HepG2 (cell line): ENCODE measurements around the gene MNX1. TPM values are rescaled to one million over a fixed set of nuclear protein-coding genes. Genes with fewer than 3 reads are reported as not detected.

Experiments used
- ATAC-seq: fragments of 200-7000 bp; cut with Tn5 transposase; 3 replicates; pipeline ENCODE4 v1.9.1; 2020; ENCODE audit warnings: mild to moderate bottlenecking, moderate library complexity
- BruUV-seq: library from RNA; stranded (reverse); fragments of 400-500 nt; replicated peaks from 2 replicates; lab custom pipeline; 2021; lab: Mats Ljungman, UMichigan
- CTCF ChIA-PET: fragments of 300-600 bp; formaldehyde crosslinking; extraction: SDS; loops from one replicate; lab custom pipeline; 2021; ENCODE audit warnings: low total read pairs, inconsistent platforms, low intra/inter-chr PET ratio; lab: Yijun Ruan, JAX
- POLR2A ChIA-PET: fragments of 350-600 bp; sonication (Branson Sonifier 250); formaldehyde crosslinking; loops from one replicate; lab custom pipeline; 2020; ENCODE audit warnings: antibody characterized with exemption, inconsistent platforms; lab: Yijun Ruan, JAX
- DNase-seq: peaks from one replicate; pipeline ENCODE4 v3.0.0-alpha.2; 2015; ENCODE audit warnings: low spot score
- FAIRE-seq: peaks from 3 replicates; lab custom pipeline; 2011; peaks lifted over from hg19 to GRCh38; lab: Jason Lieb, UNC
- H2AFZ ChIP-seq: one replicate; pipeline ENCODE4 v1.6.1; 2011; ENCODE audit warnings: low read length, inconsistent platforms
- H3K27ac ChIP-seq: fragments of 300-600 bp; 3 replicates; pipeline ENCODE4 v1.8.0; 2011; ENCODE audit warnings: mixed run types, mild to moderate bottlenecking, mixed read lengths, low read length, inconsistent platforms; ENCODE audit not compliant: insufficient read depth; ENCODE audit errors: extremely low read length
- H3K27me3 ChIP-seq, 2 experiments: fragments of 200-600 bp in 1 of 2; 2 replicates in 1 of 2; 3 replicates in 1 of 2; pipeline versions ENCODE4 v1.6.0 to v1.8.0; 2011; ENCODE audit warnings: low read length in 2 of 2, mild to moderate bottlenecking in 2 of 2, moderate library complexity in 2 of 2, inconsistent platforms in 1 of 2; ENCODE audit not compliant: insufficient read depth in 2 of 2, control insufficient read depth in 1 of 2
- H3K36me3 ChIP-seq, 2 experiments: fragments of 200-600 bp in 1 of 2; replicated peaks in 1 of 2; 2 replicates in 1 of 2; 3 replicates in 1 of 2; pipeline versions ENCODE4 v1.5.1 to v1.8.0; 2011; ENCODE audit warnings: low read length in 2 of 2, inconsistent platforms in 1 of 2; ENCODE audit not compliant: insufficient read depth in 2 of 2, control insufficient read depth in 1 of 2
- H3K4me1 ChIP-seq: 2 replicates; pipeline ENCODE4 v1.5.1; 2012; ENCODE audit warnings: low read length, inconsistent platforms; ENCODE audit not compliant: insufficient read depth
- H3K4me2 ChIP-seq: 2 replicates; pipeline ENCODE4 v1.6.0; 2011; ENCODE audit warnings: low read depth, low read length, inconsistent platforms
- H3K4me3 ChIP-seq, 3 experiments: fragments of 200-600 bp in 1 of 3; sonication (generic), shearing (Covaris generic) in 1 of 3; replicated peaks in 1 of 3; 2 replicates each; pipeline ENCODE4 v1.5.1; 2011 to 2016; ENCODE audit warnings: low read length in 3 of 3, inconsistent platforms in 2 of 3, low read depth in 2 of 3, mild to moderate bottlenecking in 2 of 3, control low read depth in 1 of 3, mixed read lengths in 1 of 3; ENCODE audit not compliant: insufficient read depth in 1 of 3
- H3K79me2 ChIP-seq: one replicate; pipeline ENCODE4 v1.6.1; 2011; ENCODE audit warnings: low read length, inconsistent platforms; ENCODE audit not compliant: insufficient read depth
- H3K9ac ChIP-seq: 2 replicates; pipeline ENCODE4 v1.6.0; 2011; ENCODE audit warnings: mild to moderate bottlenecking, low read depth, low read length, inconsistent platforms; ENCODE audit not compliant: insufficient read depth
- H3K9me3 ChIP-seq: 2 replicates; pipeline ENCODE4 v1.5.1; 2012; ENCODE audit warnings: mild to moderate bottlenecking, low read length
- H4K20me1 ChIP-seq: 2 replicates; pipeline ENCODE4 v1.6.0; 2011; ENCODE audit warnings: inconsistent platforms, mild to moderate bottlenecking, low read length, moderate library complexity; ENCODE audit not compliant: insufficient read depth
- DNMT1 ChIP-seq: sonication (generic); formaldehyde crosslinking; IDR thresholded peaks from 2 replicates; pipeline ENCODE4 v1.5.1; 2020; ENCODE audit warnings: mild to moderate bottlenecking, missing genetic modification reagents
- DPF2 ChIP-seq: sonication (generic); formaldehyde crosslinking; IDR thresholded peaks from 2 replicates; pipeline ENCODE4 v1.4.0; 2020; ENCODE audit warnings: mild to moderate bottlenecking, low read depth, missing genetic modification reagents, borderline replicate concordance
- FIP1L1 ChIP-seq: fragments of 200-400 bp; formaldehyde crosslinking; IDR thresholded peaks from 2 replicates; pipeline ENCODE4 v1.6.1; 2018; ENCODE audit warnings: low read depth, mild to moderate bottlenecking, low read length, moderate library complexity, borderline replicate concordance; ENCODE audit not compliant: insufficient read depth
- GMEB2 ChIP-seq: IDR thresholded peaks from 2 replicates; pipeline ENCODE4 v1.6.1; 2016; ENCODE audit warnings: missing biosample characterization, missing genetic modification reagents, low read depth
- KMT2A ChIP-seq: sonication (generic); formaldehyde crosslinking; IDR thresholded peaks from 2 replicates; pipeline ENCODE4 v1.4.0; 2020; ENCODE audit warnings: missing genetic modification reagents
- PRMT3 ChIP-seq: sonication (generic); formaldehyde crosslinking; IDR thresholded peaks from 2 replicates; pipeline ENCODE4 v1.8.1; 2022; ENCODE audit warnings: low read depth, mild to moderate bottlenecking, moderate library complexity, missing genetic modification reagents, borderline replicate concordance
- RXRA ChIP-seq: sonication (generic); formaldehyde crosslinking; IDR thresholded peaks from 2 replicates; pipeline ENCODE4 v1.5.1; 2020; ENCODE audit warnings: missing genetic modification reagents
- SAFB2 ChIP-seq: sonication (generic); formaldehyde crosslinking; IDR thresholded peaks from 2 replicates; pipeline ENCODE4 v1.5.1; 2020; ENCODE audit warnings: missing genetic modification reagents, low read depth, mild to moderate bottlenecking, borderline replicate concordance
- SATB2 ChIP-seq: sonication (generic); formaldehyde crosslinking; IDR thresholded peaks from 2 replicates; pipeline ENCODE4 v1.5.0; 2020; ENCODE audit warnings: missing genetic modification reagents
- ZBTB8A ChIP-seq: sonication (generic); formaldehyde crosslinking; IDR thresholded peaks from 2 replicates; pipeline ENCODE4 v1.4.0; 2020; ENCODE audit warnings: mild to moderate bottlenecking, low read depth, missing genetic modification reagents, borderline replicate concordance
- ZNF687 ChIP-seq: sonication (generic); formaldehyde crosslinking; IDR thresholded peaks from 2 replicates; pipeline ENCODE4 v1.5.1; 2020; ENCODE audit warnings: mild to moderate bottlenecking, missing genetic modification reagents, moderate library complexity
- ZNF737 ChIP-seq: sonication (generic); formaldehyde crosslinking; IDR thresholded peaks from 2 replicates; pipeline ENCODE4 v1.5.0; 2020; ENCODE audit warnings: missing genetic modification reagents, mild to moderate bottlenecking, borderline replicate concordance
- ZNF816 ChIP-seq: sonication (generic); formaldehyde crosslinking; IDR thresholded peaks from 2 replicates; pipeline ENCODE4 v1.8.0; 2022; ENCODE audit warnings: missing genetic modification reagents, mild to moderate bottlenecking, borderline replicate concordance
- ZSCAN22 ChIP-seq: sonication (generic); formaldehyde crosslinking; IDR thresholded peaks from 2 replicates; pipeline ENCODE4 v1.4.0; 2020; ENCODE audit warnings: mild to moderate bottlenecking, missing genetic modification reagents
- WGBS: methylation state at CpG from one replicate; pipeline ENCODE4 v1.1.6; 2017; ENCODE audit warnings: low lambda C conversion rate; 5-methylcytosine and 5-hydroxymethylcytosine counted together
- in situ Hi-C: cut with HindIII; loops from 2 replicates; pipeline ENCODE4 v1.10.0; 2017; ENCODE audit warnings: low pct_unique_long_range_greater_than_20kb; ENCODE audit not compliant: extremely low pct_ligation_motif_present
- intact Hi-C: fragments of 100-400 bp; cut with micrococcal nuclease; formaldehyde crosslinking; loops from one replicate; pipeline ENCODE4 v1.10.0; 2022; ENCODE audit not compliant: unreplicated experiment
- polyA plus RNA-seq, 8 experiments: library from polyadenylated mRNA; depleted of rRNA in 3 of 8; stranded (reverse) in 7 of 8; unstranded in 1 of 8; fragments of >200 nt; fragmentation: Illumina TruSeq in 4 of 8; extraction: Trizol in 4 of 8; gene quantifications; 2 replicates each; pipeline versions ENCODE4 v1.2.1 to v1.2.3, GENCODE V29; 2011 to 2016; ENCODE audit warnings: low read depth in 4 of 8, missing spikeins in 1 of 8, mixed read lengths in 1 of 8; ENCODE audit not compliant: insufficient read depth in 1 of 8
- total RNA-seq, 5 experiments: library from RNA; depleted of rRNA; stranded (reverse); fragments of >200 nt; fragmentation: Illumina TruSeq; extraction: Trizol; gene quantifications; 2 replicates each; pipeline ENCODE4 v1.2.3, GENCODE V29; 2016; ENCODE audit warnings: low read depth in 1 of 5

MNX1 gene
- total and polyA plus RNA-seq, 2 of the 13 experiments (the other 11 are each of a cell fraction or from before 2014, with no cell fraction given): 0.94 to 6.1 TPM

- no peak overlapping the region for H3K4me2 ChIP-seq
- H4K20me1 ChIP-seq: peaks cover 6% of the 10 kb centered on the region
- peaks cover 33% of the 10 kb centered on the region for H3K4me1 ChIP-seq
- ChIA-PET POLR2A (no interaction called here), CTCF (no interaction called here)
- H3K36me3 ChIP-seq: peaks cover 0 to 6% of the 10 kb centered on the region in 2 experiments; a peak in 1 of 5 replicates
- ATAC-seq: no peak
- TF ChIP-seq ZBTB8A (CRISPR knock-in tag) (no peak), DNMT1 (no peak), FIP1L1 (no peak), PRMT3 (CRISPR knock-in tag) (no peak), ZNF816 (CRISPR knock-in tag) (no peak), ZSCAN22 (no peak), RXRA (CRISPR knock-in tag) (no peak), SAFB2 (CRISPR knock-in tag) (no peak), ZNF737 (CRISPR knock-in tag) (no peak), GMEB2 (no peak), SATB2 (no peak), ZNF687 (CRISPR knock-in tag) (no peak), DPF2 (CRISPR knock-in tag) (no peak), KMT2A (CRISPR knock-in tag) (no peak)
- DNase-seq: no peak
- H3K79me2 ChIP-seq: peaks cover 8% of the 10 kb centered on the region
- FAIRE-seq: no peak
- peaks cover 0 to 24% of the 10 kb centered on the region in 2 experiments; a peak in 4 of 5 replicates for H3K27me3 ChIP-seq
- no peak overlapping the region for H3K4me3 ChIP-seq
- no peak overlapping the region for H3K9ac ChIP-seq
- BruUV-seq: no TSS peak
- intact Hi-C loops: no loop called here
- H2AFZ ChIP-seq: no peak overlapping the region
- H3K27ac ChIP-seq: no peak overlapping the region
- H3K9me3 ChIP-seq: no peaks in the 10 kb centered on the region
- in situ Hi-C loops: no loop called here
- WGBS: 66% methylated on average over 6 of the region's 6 CpGs
These were observed 7.1 kb downstream of the MNX1 start for GRCh38 chr7:157003445-157003755.
